Stimulated activated CD4-positive, alpha-beta T cell treated with anti-CD3 and anti-CD28 coated beads, Interleukin-15, amount 100 ng/mL, for 24 hours (primary cell): ENCODE data around the gene LRRC8E.
A peak's percentile ranks its signal among the peaks of the same experiment; 100 is the strongest.
"Not testable (repeated sequence)": the region's sequence is repeated elsewhere in the genome, so short reads cannot be mapped to it uniquely, and the experiment has no call there.

Experiments
- DNase-seq: peaks from one replicate; pipeline ENCODE4 v3.0.0-alpha.2; 2020

The LRRC8E gene

GRCh38 chr19:7888826-7889217 lies 512 bp downstream of the LRRC8E start:
- DNase-seq = no peak

- not testable (repeated sequence) for DNase-seq
These were observed 5.2 kb downstream of the LRRC8E start for GRCh38 chr19:7893362-7894101.

GRCh38 chr19:7894612-7895309 lies 6.5 kb downstream of the LRRC8E start:
- DNase-seq = no peak

- no peak for DNase-seq
These were observed 7.3 kb downstream of the LRRC8E start for GRCh38 chr19:7895565-7895964.

GRCh38 chr19:7897292-7897691 lies 9.0 kb downstream of the LRRC8E start:
- no peak for DNase-seq

GRCh38 chr19:7898967-7899366 lies 10.7 kb downstream of the LRRC8E start:
- DNase-seq = no peak

GRCh38 chr19:7899751-7900378 lies 11.6 kb downstream of the LRRC8E start:
- DNase-seq = no peak

- DNase-seq = no peak
These were observed 12.1 kb downstream of the LRRC8E start for GRCh38 chr19:7900401-7900870.

- no peak for DNase-seq
These were observed 12.6 kb downstream of the LRRC8E start for GRCh38 chr19:7900931-7901330.

GRCh38 chr19:7901337-7901736 lies 13.0 kb downstream of the LRRC8E start:
- no peak for DNase-seq

- DNase-seq = no peak
These were observed 14.5 kb downstream of the LRRC8E start for GRCh38 chr19:7902796-7903243.

- peak; percentile 100 for DNase-seq
These were observed 15.1 kb downstream of the LRRC8E start, which contains the start of gene MAP2K7 for GRCh38 chr19:7903244-7904073. TSS of gene MAP2K7 (plus strand) at chr19:7903877. CDS start at chr19:7903945, 68 bp downstream.

- peak; percentile 68 for DNase-seq
These were observed 16.0 kb downstream of the LRRC8E start for GRCh38 chr19:7904074-7905020.

GRCh38 chr19:7905268-7905667 lies 17.0 kb downstream of the LRRC8E start:
- DNase-seq = no peak

- no peak for DNase-seq
These were observed 17.5 kb downstream of the LRRC8E start for GRCh38 chr19:7905859-7906258.

- DNase-seq = no peak
These were observed 18.8 kb downstream of the LRRC8E start for GRCh38 chr19:7907122-7907521.

- no peak for DNase-seq
These were observed 19.2 kb downstream of the LRRC8E start for GRCh38 chr19:7907544-7907943.

- DNase-seq = no peak
These were observed 19.9 kb downstream of the LRRC8E start for GRCh38 chr19:7908078-7908699.

GRCh38 chr19:7908742-7909461 lies 20.6 kb downstream of the LRRC8E start:
- DNase-seq = no peak

- DNase-seq = no peak
These were observed 21.3 kb downstream of the LRRC8E start for GRCh38 chr19:7909471-7910067.
